OCI-LY3 (cell line): ENCODE results near the gene KCMF1.

Experiments
- H2AFZ ChIP-seq: fragments of 200-600, 300-600 bp; shearing (Covaris generic); 2 replicates; pipeline ENCODE4 v1.6.0; 2014; ENCODE audit warnings: antibody characterized with exemption, low read depth, low read length
- H3K27ac ChIP-seq: fragments of 200-600, 300-600 bp; sonication (generic); 2 replicates; pipeline ENCODE4 v1.5.1; 2014; ENCODE audit warnings: mild to moderate bottlenecking, low read length, moderate library complexity, mixed read lengths
- H3K27me3 ChIP-seq: fragments of 200-600, 300-600 bp; sonication (generic); 2 replicates; pipeline ENCODE4 v1.6.1; 2014; ENCODE audit warnings: low read depth, low read length, mixed read lengths
- H3K36me3 ChIP-seq: fragments of 200-600, 300-600 bp; sonication (generic); replicated peaks from 2 replicates; pipeline ENCODE3; 2014; ENCODE audit warnings: low read depth, low read length, mixed read lengths
- H3K4me1 ChIP-seq: fragments of 300-600, 200-600 bp; sonication (generic); 2 replicates; pipeline ENCODE4 v1.6.1; 2014; ENCODE audit warnings: low read length, mixed read lengths
- H3K4me2 ChIP-seq: fragments of 200-600, 300-600 bp; sonication (generic); 2 replicates; pipeline ENCODE4 v1.6.1; 2014; ENCODE audit warnings: low read length, mixed read lengths
- H3K4me3 ChIP-seq: fragments of 300-600, 200-600 bp; sonication (generic); 2 replicates; pipeline ENCODE4 v1.5.1; 2014; ENCODE audit warnings: antibody characterized with exemption, mild to moderate bottlenecking, low read length, moderate library complexity
- H3K79me2 ChIP-seq: fragments of 300-600, 200-600 bp; shearing (Covaris generic); 2 replicates; pipeline ENCODE4 v1.6.1; 2014; ENCODE audit warnings: mild to moderate bottlenecking, low read length, mixed read lengths
- H3K9ac ChIP-seq: fragments of 300-600, 200-600 bp; shearing (Covaris generic); 2 replicates; pipeline ENCODE4 v1.6.0; 2014; ENCODE audit warnings: mild to moderate bottlenecking, low read length, moderate library complexity
- H3K9me3 ChIP-seq: fragments of 200-600, 300-600 bp; shearing (Covaris generic); 2 replicates; pipeline ENCODE4 v1.6.1; 2014; ENCODE audit warnings: low read length, mixed read lengths; ENCODE audit not compliant: insufficient read depth
- H4K20me1 ChIP-seq: fragments of 200-600, 300-600 bp; sonication (generic); 2 replicates; pipeline ENCODE4 v1.6.1; 2016; ENCODE audit warnings: low read length, mixed read lengths; ENCODE audit not compliant: insufficient read depth
- EZH2phosphoT487 ChIP-seq: fragments of 200-600 bp; shearing (Covaris generic); IDR thresholded peaks from 2 replicates; pipeline ENCODE4 v1.6.1; 2018; ENCODE audit warnings: antibody characterized with exemption, mixed run types, low read depth
- TF ChIP-seq, protein P1 (sequence below): fragments of 200-600, 300-600 bp; sonication (generic); IDR thresholded peaks from 2 replicates; pipeline ENCODE4 v1.5.1; 2014; ENCODE audit warnings: antibody characterized with exemption, low read length, low read depth

KCMF1 gene

DNA sequence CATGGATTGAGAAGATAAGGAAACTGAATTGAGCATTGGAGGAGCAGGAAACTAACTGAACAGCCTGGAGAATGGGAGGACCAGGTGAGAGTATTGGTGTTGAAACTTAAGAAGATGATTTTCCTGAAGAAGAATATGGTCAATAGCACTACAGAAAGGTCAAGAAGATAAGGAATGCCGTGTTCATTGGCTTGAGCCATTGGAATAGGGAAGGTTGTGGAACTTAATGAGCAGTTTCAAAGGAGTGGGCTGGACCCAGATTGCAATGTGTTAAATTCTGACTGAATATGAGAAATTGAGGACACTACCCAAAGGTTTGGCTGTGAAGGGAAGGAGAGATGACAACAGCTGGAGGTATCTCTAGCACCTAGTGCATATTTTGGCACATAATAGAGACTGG is 19.0 kb downstream of the KCMF1 start:
- Histone ChIP-seq H3K27ac (no peak overlapping the region), H3K9me3 (no peaks in the 10 kb centered on the region), H2AFZ (no peak overlapping the region), H3K79me2 (peaks cover 100% of the 10 kb centered on the region), H3K4me2 (no peak overlapping the region), H4K20me1 (peaks cover 85% of the 10 kb centered on the region), H3K9ac (no peak overlapping the region), H3K36me3 (no peaks in the 10 kb centered on the region), H3K4me3 (no peak overlapping the region), H3K4me1 (no peaks in the 10 kb centered on the region), H3K27me3 (no peaks in the 10 kb centered on the region)
- no peak for TF ChIP-seq EZH2phosphoT487
- TF ChIP-seq, protein P1, sequence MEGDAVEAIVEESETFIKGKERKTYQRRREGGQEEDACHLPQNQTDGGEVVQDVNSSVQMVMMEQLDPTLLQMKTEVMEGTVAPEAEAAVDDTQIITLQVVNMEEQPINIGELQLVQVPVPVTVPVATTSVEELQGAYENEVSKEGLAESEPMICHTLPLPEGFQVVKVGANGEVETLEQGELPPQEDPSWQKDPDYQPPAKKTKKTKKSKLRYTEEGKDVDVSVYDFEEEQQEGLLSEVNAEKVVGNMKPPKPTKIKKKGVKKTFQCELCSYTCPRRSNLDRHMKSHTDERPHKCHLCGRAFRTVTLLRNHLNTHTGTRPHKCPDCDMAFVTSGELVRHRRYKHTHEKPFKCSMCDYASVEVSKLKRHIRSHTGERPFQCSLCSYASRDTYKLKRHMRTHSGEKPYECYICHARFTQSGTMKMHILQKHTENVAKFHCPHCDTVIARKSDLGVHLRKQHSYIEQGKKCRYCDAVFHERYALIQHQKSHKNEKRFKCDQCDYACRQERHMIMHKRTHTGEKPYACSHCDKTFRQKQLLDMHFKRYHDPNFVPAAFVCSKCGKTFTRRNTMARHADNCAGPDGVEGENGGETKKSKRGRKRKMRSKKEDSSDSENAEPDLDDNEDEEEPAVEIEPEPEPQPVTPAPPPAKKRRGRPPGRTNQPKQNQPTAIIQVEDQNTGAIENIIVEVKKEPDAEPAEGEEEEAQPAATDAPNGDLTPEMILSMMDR: no peak

DNA sequence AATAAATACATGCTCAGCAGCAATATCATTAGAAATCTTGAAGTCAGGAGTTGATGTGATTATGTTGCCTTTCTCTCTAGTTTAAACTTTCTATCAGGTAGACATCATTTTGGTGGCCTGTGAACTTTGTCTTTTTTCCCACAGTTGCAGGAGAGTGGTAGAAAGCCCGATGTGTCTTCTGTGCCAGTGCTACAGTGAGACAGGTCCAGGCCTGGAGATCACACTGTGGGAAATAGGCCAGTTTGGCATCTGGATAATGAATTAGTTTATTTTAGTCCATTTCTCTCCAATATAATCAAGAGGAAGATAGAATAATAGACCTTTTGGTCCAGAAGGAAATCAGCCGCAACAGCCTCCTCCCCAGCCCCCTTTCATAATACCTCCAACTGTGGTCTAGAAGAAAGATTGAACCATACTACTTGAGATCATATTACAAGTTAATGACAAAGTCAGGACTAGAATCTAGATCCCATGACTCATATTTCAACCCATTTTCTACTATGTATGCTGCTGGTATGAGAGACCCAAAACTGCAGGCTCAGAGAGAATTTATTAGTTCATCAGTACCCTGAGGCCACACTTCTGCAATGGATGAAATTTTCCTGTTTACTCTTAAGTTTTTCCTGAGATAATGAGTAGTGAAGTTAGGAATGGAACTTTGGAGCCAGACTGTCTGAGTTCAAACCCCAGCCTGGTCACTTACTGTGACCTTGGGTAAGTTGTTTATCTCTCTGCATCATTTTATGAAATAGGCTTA is 20.6 kb downstream of the KCMF1 start:
- Histone ChIP-seq H3K27me3 (no peaks in the 10 kb centered on the region), H3K9me3 (no peaks in the 10 kb centered on the region), H3K79me2 (peaks cover 100% of the 10 kb centered on the region), H3K4me1 (no peaks in the 10 kb centered on the region), H3K36me3 (no peaks in the 10 kb centered on the region), H4K20me1 (peaks cover 82% of the 10 kb centered on the region), H3K9ac (no peak overlapping the region), H3K4me2 (no peak overlapping the region), H3K27ac (no peak overlapping the region), H2AFZ (no peak overlapping the region), H3K4me3 (no peak overlapping the region)
- TF ChIP-seq, protein P1: no peak
- TF ChIP-seq EZH2phosphoT487: no peak

DNA sequence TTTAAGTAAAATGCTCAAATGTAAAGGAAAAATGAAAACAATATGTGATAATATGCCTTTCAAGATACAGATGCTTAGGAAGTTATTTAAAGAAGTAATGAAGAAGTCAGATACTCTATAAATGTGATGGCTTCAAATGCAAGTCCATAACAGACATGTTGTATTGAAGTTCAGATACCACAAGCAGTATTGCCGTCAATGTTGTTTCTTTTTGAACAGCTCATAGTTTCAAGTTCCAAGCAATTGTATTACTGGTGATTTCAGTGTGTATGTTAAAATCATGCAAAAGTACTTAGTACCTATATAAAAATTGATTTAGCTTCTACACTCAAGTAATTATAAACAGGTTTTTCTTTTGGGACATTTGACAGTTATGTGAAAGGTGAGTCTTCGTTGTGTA is 24.9 kb downstream of the KCMF1 start:
- Histone ChIP-seq H3K4me1 (peaks cover 11% of the 10 kb centered on the region), H3K4me2 (no peak overlapping the region)

DNA sequence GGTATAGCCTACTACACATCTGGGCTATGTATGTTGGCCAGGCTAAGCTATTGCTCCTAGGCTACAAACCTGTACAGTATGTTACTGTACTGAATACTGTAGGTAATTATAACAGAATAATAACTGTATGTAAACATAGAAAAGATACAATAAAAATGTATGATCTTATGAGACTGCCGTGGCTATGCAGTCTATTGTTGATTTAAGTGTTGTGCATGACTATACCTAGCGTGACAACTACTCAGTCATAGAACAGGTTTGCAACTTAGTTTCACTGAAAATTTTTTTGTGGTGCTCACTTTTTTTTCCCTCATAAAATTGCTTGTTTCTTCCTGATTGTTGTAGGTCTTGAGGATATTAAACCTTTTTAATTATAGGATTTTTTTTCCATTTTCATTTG is 25.9 kb downstream of the KCMF1 start:
- Histone ChIP-seq H3K4me1 (peaks cover 11% of the 10 kb centered on the region), H3K79me2 (peaks cover 99% of the 10 kb centered on the region), H3K27me3 (no peaks in the 10 kb centered on the region), H3K4me3 (no peak overlapping the region), H2AFZ (no peak overlapping the region), H3K9ac (no peak overlapping the region), H3K36me3 (no peaks in the 10 kb centered on the region), H4K20me1 (peaks cover 67% of the 10 kb centered on the region), H3K4me2 (no peak overlapping the region), H3K9me3 (no peaks in the 10 kb centered on the region), H3K27ac (no peak overlapping the region)
- TF ChIP-seq EZH2phosphoT487: no peak
- TF ChIP-seq, protein P1: no peak

More for the DNA sequence above, 24.9 kb downstream of the KCMF1 start:
- no peak overlapping the region for H3K27ac ChIP-seq
- H4K20me1 ChIP-seq: peaks cover 70% of the 10 kb centered on the region
- peaks cover 99% of the 10 kb centered on the region for H3K79me2 ChIP-seq
- TF ChIP-seq, protein P1: no peak
- TF ChIP-seq EZH2phosphoT487: no peak
- no peaks in the 10 kb centered on the region for H3K36me3 ChIP-seq
- no peak overlapping the region for H2AFZ ChIP-seq
- H3K9me3 ChIP-seq: no peaks in the 10 kb centered on the region
- H3K27me3 ChIP-seq: no peaks in the 10 kb centered on the region
- no peak overlapping the region for H3K4me3 ChIP-seq
- H3K9ac ChIP-seq: no peak overlapping the region
